ENCODE data around the gene TEX2. TPM values are rescaled to one million over a fixed set of nuclear protein-coding genes. Genes with fewer than 3 reads are reported as not detected.

Gene TEX2
- total and polyA plus RNA-seq, 2 of the 13 experiments (the other 11 are each of a cell fraction or from before 2014, with no cell fraction given), result 21.4 to 37.7 TPM

- TF ChIP-seq KIAA2018 (CRISPR knock-in tag; IDR thresholded peaks at IDR 0.05; ENCODE audit: borderline replicate concordance) (no peak), FIP1L1 (IDR thresholded peaks at IDR 0.05; ENCODE audit: borderline replicate concordance, insufficient read depth, low read depth, low read length) (no peak), MBNL3 (CRISPR knock-in tag; conservative IDR thresholded peaks at IDR 0.05) (no peak), GATAD1 (CRISPR knock-in tag; IDR thresholded peaks at IDR 0.05) (peak; percentile 74), KMT2A (CRISPR knock-in tag; IDR thresholded peaks at IDR 0.05) (peak; percentile 95), KAT2B (IDR thresholded peaks at IDR 0.05; ENCODE audit: borderline replicate concordance, low read depth, low read length) (no peak), CEBPZ (IDR thresholded peaks at IDR 0.05; ENCODE audit: low read length) (no peak), ZNF766 (CRISPR knock-in tag; IDR thresholded peaks at IDR 0.05; ENCODE audit: borderline replicate concordance) (peak; percentile 77), EED (CRISPR knock-in tag; IDR thresholded peaks at IDR 0.05) (peak; percentile 96; the same call in 1 of the 2 replicates), CERS6 (CRISPR knock-in tag; IDR thresholded peaks at IDR 0.05) (no peak; the same call in 1 of the 2 replicates), ZNF414 (CRISPR knock-in tag; IDR thresholded peaks at IDR 0.05) (0 out of 2 replicates have a peak, but pooled peaks have one; percentile 38), ISX (CRISPR knock-in tag; conservative IDR thresholded peaks at IDR 0.05) (peak; percentile 72; the same call in 1 of the 2 replicates), ZNF230 (CRISPR knock-in tag; IDR thresholded peaks at IDR 0.05) (no peak), ZNF232 (CRISPR knock-in tag; IDR thresholded peaks at IDR 0.05; ENCODE audit: borderline replicate concordance) (peak; percentile 52; the same call in 1 of the 2 replicates), ZSCAN21 (CRISPR knock-in tag; IDR thresholded peaks at IDR 0.05; ENCODE audit: borderline replicate concordance) (peak; percentile 99)
These were observed 133.1 kb downstream of the TEX2 start, which contains the start of gene ERN1 (continued) for GRCh38 chr17:64129765-64130558.

All from HepG2 (cell line).